GM23338 (cell line): ENCODE data around the gene ALOX15B. TPM values are rescaled to one million over a fixed set of nuclear protein-coding genes. Genes with fewer than 3 reads are reported as not detected.

ENCODE experiments used
- ATAC-seq: fragments of 200-7000 bp; cut with Tn5 transposase; 3 replicates; pipeline ENCODE4 v1.9.1; 2020
- DNase-seq: peaks from one replicate; pipeline ENCODE4 v3.0.0-alpha.2; 2015; ENCODE audit warnings: low spot score
- H2AFZ ChIP-seq: fragments of 200-600 bp; sonication (generic); 2 replicates; pipeline ENCODE4 v1.8.0; 2016; ENCODE audit warnings: antibody characterized with exemption, mild to moderate bottlenecking, moderate library complexity
- H3F3A ChIP-seq: fragments of 200-600 bp; sonication (generic); replicated peaks from 2 replicates; pipeline ENCODE4 v1.8.0; 2017; ENCODE audit warnings: antibody characterized with exemption, mixed run types, low read depth
- H3K27ac ChIP-seq: fragments of 200-600 bp; sonication (generic); 2 replicates; pipeline ENCODE4 v1.6.1; 2016; ENCODE audit warnings: low read depth
- H3K27me3 ChIP-seq: fragments of 200-600 bp; sonication (generic); 2 replicates; pipeline ENCODE4 v1.8.0; 2016; ENCODE audit warnings: mild to moderate bottlenecking, mixed run types, moderate library complexity; ENCODE audit not compliant: insufficient read depth
- H3K36me3 ChIP-seq: fragments of 200-600 bp; sonication (generic); 2 replicates; pipeline ENCODE4 v1.8.0; 2016; ENCODE audit warnings: mild to moderate bottlenecking; ENCODE audit not compliant: insufficient read depth
- H3K4me1 ChIP-seq: fragments of 200-600 bp; sonication (generic); 2 replicates; pipeline ENCODE4 v1.8.0; 2016; ENCODE audit warnings: mild to moderate bottlenecking, moderate library complexity; ENCODE audit not compliant: insufficient read depth
- H3K4me2 ChIP-seq: fragments of 200-600 bp; sonication (generic); 2 replicates; pipeline ENCODE4 v1.7.1; 2017; ENCODE audit warnings: mixed run types
- H3K4me3 ChIP-seq: fragments of 200-600 bp; sonication (generic); 2 replicates; pipeline ENCODE4 v1.6.1; 2016; ENCODE audit warnings: mixed run types
- H3K79me2 ChIP-seq: fragments of 200-600 bp; sonication (generic); replicated peaks from 2 replicates; pipeline ENCODE4 v1.8.0; 2017; ENCODE audit warnings: mild to moderate bottlenecking; ENCODE audit not compliant: insufficient read depth
- H3K9me2 ChIP-seq: fragments of 200-600 bp; sonication (generic); 2 replicates; pipeline ENCODE4 v1.8.0; 2017; ENCODE audit not compliant: insufficient read depth
- H4K20me1 ChIP-seq: fragments of 200-600 bp; sonication (generic); replicated peaks from 2 replicates; pipeline ENCODE4 v1.8.0; 2017; ENCODE audit warnings: mild to moderate bottlenecking; ENCODE audit not compliant: insufficient read depth
- H3K27ac Mint-ChIP-seq: 2 replicates; pipeline ENCODE4 v1.8.0; 2020; ENCODE audit warnings: inconsistent platforms, mild to moderate bottlenecking, moderate library complexity, mixed read lengths
- H3K27me3 Mint-ChIP-seq: 3 replicates; pipeline ENCODE4 v1.8.0; 2022; ENCODE audit warnings: low read depth, mild to moderate bottlenecking, moderate library complexity, mixed read lengths, inconsistent platforms; ENCODE audit not compliant: insufficient read depth, poor library complexity
- H3K36me3 Mint-ChIP-seq: 3 replicates; pipeline ENCODE4 v1.8.0; 2021; ENCODE audit warnings: low read depth, mild to moderate bottlenecking, inconsistent platforms, moderate library complexity, mixed read lengths
- H3K4me1 Mint-ChIP-seq: 3 replicates; pipeline ENCODE4 v1.8.0; 2020; ENCODE audit warnings: mild to moderate bottlenecking, inconsistent platforms, mixed read lengths
- H3K4me3 Mint-ChIP-seq: 3 replicates; pipeline ENCODE4 v1.8.0; 2021; ENCODE audit warnings: moderate library complexity, mild to moderate bottlenecking, inconsistent platforms, mixed read lengths
- H3K9me3 Mint-ChIP-seq: 3 replicates; pipeline ENCODE4 v1.8.0; 2020; ENCODE audit warnings: moderate library complexity, mild to moderate bottlenecking, inconsistent platforms, mixed read lengths
- CREB1 ChIP-seq: fragments of 250-450 bp; sonication (Bioruptor Pico); IDR thresholded peaks from 2 replicates; pipeline ENCODE4 v1.5.0; 2020; ENCODE audit warnings: low read depth, mild to moderate bottlenecking, moderate library complexity
- EZH2 ChIP-seq: fragments of 200-600 bp; sonication (generic); IDR thresholded peaks from one replicate; pipeline ENCODE4 v1.8.0; 2017; ENCODE audit warnings: antibody characterized with exemption, mild to moderate bottlenecking, low read depth; ENCODE audit not compliant: unreplicated experiment
- EZH2phosphoT487 ChIP-seq: fragments of 200-600 bp; sonication (generic); IDR thresholded peaks from one replicate; pipeline ENCODE4 v1.8.1; 2018; ENCODE audit warnings: antibody characterized with exemption; ENCODE audit not compliant: unreplicated experiment
- NANOG ChIP-seq: IDR thresholded peaks from 2 replicates; pipeline ENCODE4 v1.6.1; 2016; ENCODE audit warnings: antibody characterized with exemption, borderline replicate concordance
- POLR2AphosphoS5 ChIP-seq: IDR thresholded peaks from 2 replicates; pipeline ENCODE4 v1.6.1; 2016; ENCODE audit warnings: antibody characterized with exemption, low read depth
- ZNF114 ChIP-seq: fragments of 250-450 bp; sonication (Bioruptor Pico); IDR thresholded peaks from 2 replicates; pipeline ENCODE4 v1.5.0; 2020; ENCODE audit warnings: mild to moderate bottlenecking, moderate library complexity
- ZNF331 ChIP-seq: fragments of 250-450 bp; sonication (Bioruptor Pico); IDR thresholded peaks from 2 replicates; pipeline ENCODE4 v1.5.0; 2020; ENCODE audit warnings: low read depth, mild to moderate bottlenecking, moderate library complexity
- polyA plus RNA-seq: library from polyadenylated mRNA; unstranded; fragments of >200 nt; fragmentation: Nextera tagmentation; extraction: Ambion mirVana; gene quantifications from 2 replicates; pipeline ENCODE4 v1.2.1, GENCODE V29; 2016
- total RNA-seq: library from RNA; depleted of rRNA; stranded (reverse); fragments of >200 nt; shearing (Covaris generic); gene quantifications from 2 replicates; pipeline ENCODE4 v1.2.3, GENCODE V29; 2014
- TF ChIP-seq, protein P1 (sequence below): IDR thresholded peaks from one replicate; pipeline ENCODE4 v1.6.1; 2018; ENCODE audit warnings: antibody characterized with exemption; ENCODE audit not compliant: unreplicated experiment
- TF ChIP-seq, protein P2 (sequence below): fragments of 250-450 bp; sonication (Bioruptor Pico); IDR thresholded peaks from 2 replicates; pipeline ENCODE4 v1.5.0; 2020; ENCODE audit warnings: mild to moderate bottlenecking, moderate library complexity
- TF ChIP-seq, protein P3 (sequence below), 2 experiments: fragments of 200-600 bp in 1 of 2; sonication (generic) in 1 of 2; conservative IDR thresholded peaks; 2 replicates each; pipeline versions ENCODE4 v1.5.1 to v1.6.1; 2016 to 2017; ENCODE audit warnings: antibody characterized with exemption in 2 of 2, low read depth in 2 of 2, mild to moderate bottlenecking in 2 of 2, moderate library complexity in 1 of 2

ALOX15B gene
- total and polyA plus RNA-seq, 2 experiments from 2014 or later, result 0.42 to 0.45 TPM

DNA sequence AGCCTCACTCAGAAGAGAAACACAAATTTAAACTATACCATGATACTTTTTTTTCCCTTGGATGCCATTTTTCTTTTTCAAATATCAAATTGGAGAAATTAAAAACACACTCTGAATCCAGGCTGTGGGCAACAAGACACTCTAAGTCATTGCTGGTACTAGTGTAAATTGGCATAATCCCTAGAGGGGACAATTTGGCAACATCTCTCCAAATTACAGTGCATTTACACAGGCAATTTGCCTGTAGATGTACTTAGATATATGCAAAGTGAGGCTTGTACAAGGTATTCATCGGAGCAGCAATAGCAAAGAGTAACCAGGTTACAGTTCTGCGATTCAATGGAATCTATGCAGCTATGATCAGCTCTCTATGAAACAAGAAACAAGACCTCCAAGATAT is 43.1 kb upstream of the ALOX15B start:
- H3K4me3 ChIP-seq, result no peak overlapping the region
- H3K27ac ChIP-seq, result no peak overlapping the region
- Mint-ChIP-seq H3K4me1 (peaks cover 4% of the 10 kb centered on the region; the same call in 1 of the 3 replicates), H3K9me3 (peaks cover 5% of the 10 kb centered on the region; the same call in 2 of the 3 replicates), H3K27me3 (peaks cover 7% of the 10 kb centered on the region), H3K27ac (no peak overlapping the region), H3K36me3 (no peaks in the 10 kb centered on the region), H3K4me3 (no peak overlapping the region)
- peaks cover 25% of the 10 kb centered on the region for H3K27me3 ChIP-seq
- H3K4me2 ChIP-seq, result no peak overlapping the region
- no peaks in the 10 kb centered on the region for H4K20me1 ChIP-seq
- no peak overlapping the region for H2AFZ ChIP-seq
- no peaks in the 10 kb centered on the region for H3F3A ChIP-seq
- no peaks in the 10 kb centered on the region for H3K9me2 ChIP-seq
- H3K79me2 ChIP-seq, result no peaks in the 10 kb centered on the region
- ATAC-seq (no peak), DNase-seq (no peak)
- H3K4me1 ChIP-seq, result no peaks in the 10 kb centered on the region
- H3K36me3 ChIP-seq, result no peaks in the 10 kb centered on the region
- TF ChIP-seq POLR2AphosphoS5 (no peak), ZNF114 (no peak), CREB1 (no peak), NANOG (no peak), ZNF331 (CRISPR knock-in tag) (no peak), EZH2phosphoT487 (no peak), EZH2 (no peak)
- TF ChIP-seq, protein P1, sequence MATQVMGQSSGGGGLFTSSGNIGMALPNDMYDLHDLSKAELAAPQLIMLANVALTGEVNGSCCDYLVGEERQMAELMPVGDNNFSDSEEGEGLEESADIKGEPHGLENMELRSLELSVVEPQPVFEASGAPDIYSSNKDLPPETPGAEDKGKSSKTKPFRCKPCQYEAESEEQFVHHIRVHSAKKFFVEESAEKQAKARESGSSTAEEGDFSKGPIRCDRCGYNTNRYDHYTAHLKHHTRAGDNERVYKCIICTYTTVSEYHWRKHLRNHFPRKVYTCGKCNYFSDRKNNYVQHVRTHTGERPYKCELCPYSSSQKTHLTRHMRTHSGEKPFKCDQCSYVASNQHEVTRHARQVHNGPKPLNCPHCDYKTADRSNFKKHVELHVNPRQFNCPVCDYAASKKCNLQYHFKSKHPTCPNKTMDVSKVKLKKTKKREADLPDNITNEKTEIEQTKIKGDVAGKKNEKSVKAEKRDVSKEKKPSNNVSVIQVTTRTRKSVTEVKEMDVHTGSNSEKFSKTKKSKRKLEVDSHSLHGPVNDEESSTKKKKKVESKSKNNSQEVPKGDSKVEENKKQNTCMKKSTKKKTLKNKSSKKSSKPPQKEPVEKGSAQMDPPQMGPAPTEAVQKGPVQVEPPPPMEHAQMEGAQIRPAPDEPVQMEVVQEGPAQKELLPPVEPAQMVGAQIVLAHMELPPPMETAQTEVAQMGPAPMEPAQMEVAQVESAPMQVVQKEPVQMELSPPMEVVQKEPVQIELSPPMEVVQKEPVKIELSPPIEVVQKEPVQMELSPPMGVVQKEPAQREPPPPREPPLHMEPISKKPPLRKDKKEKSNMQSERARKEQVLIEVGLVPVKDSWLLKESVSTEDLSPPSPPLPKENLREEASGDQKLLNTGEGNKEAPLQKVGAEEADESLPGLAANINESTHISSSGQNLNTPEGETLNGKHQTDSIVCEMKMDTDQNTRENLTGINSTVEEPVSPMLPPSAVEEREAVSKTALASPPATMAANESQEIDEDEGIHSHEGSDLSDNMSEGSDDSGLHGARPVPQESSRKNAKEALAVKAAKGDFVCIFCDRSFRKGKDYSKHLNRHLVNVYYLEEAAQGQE, result no peak
- TF ChIP-seq, protein P2, sequence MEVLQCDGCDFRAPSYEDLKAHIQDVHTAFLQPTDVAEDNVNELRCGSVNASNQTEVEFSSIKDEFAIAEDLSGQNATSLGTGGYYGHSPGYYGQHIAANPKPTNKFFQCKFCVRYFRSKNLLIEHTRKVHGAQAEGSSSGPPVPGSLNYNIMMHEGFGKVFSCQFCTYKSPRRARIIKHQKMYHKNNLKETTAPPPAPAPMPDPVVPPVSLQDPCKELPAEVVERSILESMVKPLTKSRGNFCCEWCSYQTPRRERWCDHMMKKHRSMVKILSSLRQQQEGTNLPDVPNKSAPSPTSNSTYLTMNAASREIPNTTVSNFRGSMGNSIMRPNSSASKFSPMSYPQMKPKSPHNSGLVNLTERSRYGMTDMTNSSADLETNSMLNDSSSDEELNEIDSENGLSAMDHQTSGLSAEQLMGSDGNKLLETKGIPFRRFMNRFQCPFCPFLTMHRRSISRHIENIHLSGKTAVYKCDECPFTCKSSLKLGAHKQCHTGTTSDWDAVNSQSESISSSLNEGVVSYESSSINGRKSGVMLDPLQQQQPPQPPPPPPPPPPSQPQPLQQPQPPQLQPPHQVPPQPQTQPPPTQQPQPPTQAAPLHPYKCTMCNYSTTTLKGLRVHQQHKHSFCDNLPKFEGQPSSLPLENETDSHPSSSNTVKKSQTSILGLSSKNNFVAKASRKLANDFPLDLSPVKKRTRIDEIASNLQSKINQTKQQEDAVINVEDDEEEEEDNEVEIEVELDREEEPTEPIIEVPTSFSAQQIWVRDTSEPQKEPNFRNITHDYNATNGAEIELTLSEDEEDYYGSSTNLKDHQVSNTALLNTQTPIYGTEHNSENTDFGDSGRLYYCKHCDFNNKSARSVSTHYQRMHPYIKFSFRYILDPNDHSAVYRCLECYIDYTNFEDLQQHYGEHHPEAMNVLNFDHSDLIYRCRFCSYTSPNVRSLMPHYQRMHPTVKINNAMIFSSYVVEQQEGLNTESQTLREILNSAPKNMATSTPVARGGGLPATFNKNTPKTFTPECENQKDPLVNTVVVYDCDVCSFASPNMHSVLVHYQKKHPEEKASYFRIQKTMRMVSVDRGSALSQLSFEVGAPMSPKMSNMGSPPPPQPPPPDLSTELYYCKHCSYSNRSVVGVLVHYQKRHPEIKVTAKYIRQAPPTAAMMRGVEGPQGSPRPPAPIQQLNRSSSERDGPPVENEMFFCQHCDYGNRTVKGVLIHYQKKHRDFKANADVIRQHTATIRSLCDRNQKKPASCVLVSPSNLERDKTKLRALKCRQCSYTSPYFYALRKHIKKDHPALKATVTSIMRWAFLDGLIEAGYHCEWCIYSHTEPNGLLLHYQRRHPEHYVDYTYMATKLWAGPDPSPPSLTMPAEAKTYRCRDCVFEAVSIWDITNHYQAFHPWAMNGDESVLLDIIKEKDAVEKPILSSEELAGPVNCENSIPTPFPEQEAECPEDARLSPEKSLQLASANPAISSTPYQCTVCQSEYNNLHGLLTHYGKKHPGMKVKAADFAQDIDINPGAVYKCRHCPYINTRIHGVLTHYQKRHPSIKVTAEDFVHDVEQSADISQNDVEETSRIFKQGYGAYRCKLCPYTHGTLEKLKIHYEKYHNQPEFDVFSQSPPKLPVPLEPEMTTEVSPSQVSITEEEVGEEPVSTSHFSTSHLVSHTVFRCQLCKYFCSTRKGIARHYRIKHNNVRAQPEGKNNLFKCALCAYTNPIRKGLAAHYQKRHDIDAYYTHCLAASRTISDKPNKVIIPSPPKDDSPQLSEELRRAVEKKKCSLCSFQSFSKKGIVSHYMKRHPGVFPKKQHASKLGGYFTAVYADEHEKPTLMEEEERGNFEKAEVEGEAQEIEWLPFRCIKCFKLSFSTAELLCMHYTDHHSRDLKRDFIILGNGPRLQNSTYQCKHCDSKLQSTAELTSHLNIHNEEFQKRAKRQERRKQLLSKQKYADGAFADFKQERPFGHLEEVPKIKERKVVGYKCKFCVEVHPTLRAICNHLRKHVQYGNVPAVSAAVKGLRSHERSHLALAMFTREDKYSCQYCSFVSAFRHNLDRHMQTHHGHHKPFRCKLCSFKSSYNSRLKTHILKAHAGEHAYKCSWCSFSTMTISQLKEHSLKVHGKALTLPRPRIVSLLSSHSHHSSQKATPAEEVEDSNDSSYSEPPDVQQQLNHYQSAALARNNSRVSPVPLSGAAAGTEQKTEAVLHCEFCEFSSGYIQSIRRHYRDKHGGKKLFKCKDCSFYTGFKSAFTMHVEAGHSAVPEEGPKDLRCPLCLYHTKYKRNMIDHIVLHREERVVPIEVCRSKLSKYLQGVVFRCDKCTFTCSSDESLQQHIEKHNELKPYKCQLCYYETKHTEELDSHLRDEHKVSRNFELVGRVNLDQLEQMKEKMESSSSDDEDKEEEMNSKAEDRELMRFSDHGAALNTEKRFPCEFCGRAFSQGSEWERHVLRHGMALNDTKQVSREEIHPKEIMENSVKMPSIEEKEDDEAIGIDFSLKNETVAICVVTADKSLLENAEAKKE (CRISPR knock-in tag), result no peak
- TF ChIP-seq, protein P3, sequence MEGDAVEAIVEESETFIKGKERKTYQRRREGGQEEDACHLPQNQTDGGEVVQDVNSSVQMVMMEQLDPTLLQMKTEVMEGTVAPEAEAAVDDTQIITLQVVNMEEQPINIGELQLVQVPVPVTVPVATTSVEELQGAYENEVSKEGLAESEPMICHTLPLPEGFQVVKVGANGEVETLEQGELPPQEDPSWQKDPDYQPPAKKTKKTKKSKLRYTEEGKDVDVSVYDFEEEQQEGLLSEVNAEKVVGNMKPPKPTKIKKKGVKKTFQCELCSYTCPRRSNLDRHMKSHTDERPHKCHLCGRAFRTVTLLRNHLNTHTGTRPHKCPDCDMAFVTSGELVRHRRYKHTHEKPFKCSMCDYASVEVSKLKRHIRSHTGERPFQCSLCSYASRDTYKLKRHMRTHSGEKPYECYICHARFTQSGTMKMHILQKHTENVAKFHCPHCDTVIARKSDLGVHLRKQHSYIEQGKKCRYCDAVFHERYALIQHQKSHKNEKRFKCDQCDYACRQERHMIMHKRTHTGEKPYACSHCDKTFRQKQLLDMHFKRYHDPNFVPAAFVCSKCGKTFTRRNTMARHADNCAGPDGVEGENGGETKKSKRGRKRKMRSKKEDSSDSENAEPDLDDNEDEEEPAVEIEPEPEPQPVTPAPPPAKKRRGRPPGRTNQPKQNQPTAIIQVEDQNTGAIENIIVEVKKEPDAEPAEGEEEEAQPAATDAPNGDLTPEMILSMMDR (conservative IDR thresholded peaks at IDR 0.05; ENCODE audit: low read depth in 2 of 2), result no peak
